NCI-H2081 treated with DMSO at 0.1 percent for 48 hours (cell line): ENCODE measurements around the gene PRPSAP1.
"Not testable (repeated sequence)": the region's sequence is repeated elsewhere in the genome, so short reads cannot be mapped to it uniquely, and the experiment has no call there.

Source experiments
- DNase-seq: peaks from one replicate; lab custom pipeline; 2025; lab: John Stamatoyannopoulos, UW

PRPSAP1 gene

GRCh38 chr17:76359375-76359774 is 5.7 kb upstream of the PRPSAP1 start:
- no peak for DNase-seq

GRCh38 chr17:76357597-76358158 is 4.0 kb upstream of the PRPSAP1 start:
- no peak for DNase-seq

GRCh38 chr17:76356803-76357456 is 3.2 kb upstream of the PRPSAP1 start:
- no peak for DNase-seq

GRCh38 chr17:76354747-76355310 is 1.1 kb upstream of the PRPSAP1 start:
- DNase-seq = no peak

- no peak for DNase-seq
These were observed 607 bp upstream of the PRPSAP1 start for GRCh38 chr17:76354317-76354729.

- DNase-seq = no peak
These were observed 615 bp downstream of the PRPSAP1 start for GRCh38 chr17:76353004-76353598.

GRCh38 chr17:76351526-76352071 is 2.1 kb downstream of the PRPSAP1 start:
- DNase-seq = no peak

GRCh38 chr17:76350463-76350862 is 3.3 kb downstream of the PRPSAP1 start:
- no peak for DNase-seq

- not testable (repeated sequence) for DNase-seq
These were observed 6.8 kb downstream of the PRPSAP1 start for GRCh38 chr17:76346936-76347335.

GRCh38 chr17:76345377-76345974 is 8.2 kb downstream of the PRPSAP1 start:
- DNase-seq = no peak

GRCh38 chr17:76343106-76343505 is 10.6 kb downstream of the PRPSAP1 start:
- DNase-seq = no peak

- DNase-seq = no peak
These were observed 12.4 kb downstream of the PRPSAP1 start for GRCh38 chr17:76341301-76341700.

- DNase-seq = no peak
These were observed 16.3 kb downstream of the PRPSAP1 start for GRCh38 chr17:76337413-76337777.

- no peak for DNase-seq
These were observed 16.8 kb downstream of the PRPSAP1 start for GRCh38 chr17:76336756-76337412.

- DNase-seq = no peak
These were observed 17.9 kb downstream of the PRPSAP1 start for GRCh38 chr17:76335716-76336381.

- DNase-seq = no peak
These were observed 19.8 kb downstream of the PRPSAP1 start for GRCh38 chr17:76333673-76334505.

- no peak for DNase-seq
These were observed 22.6 kb downstream of the PRPSAP1 start for GRCh38 chr17:76331083-76331482.

- no peak for DNase-seq
These were observed 24.1 kb downstream of the PRPSAP1 start for GRCh38 chr17:76329664-76330063.

- no peak for DNase-seq
These were observed 26.0 kb downstream of the PRPSAP1 start for GRCh38 chr17:76327696-76328095.

- no peak for DNase-seq
These were observed 27.4 kb downstream of the PRPSAP1 start for GRCh38 chr17:76326306-76326705.

- no peak for DNase-seq
These were observed 35.1 kb downstream of the PRPSAP1 start for GRCh38 chr17:76318586-76318985.
